Nephron progenitor cell (in vitro differentiated cells): ENCODE data around the gene RAP2B.

Experiments used
- DNase-seq: peaks from one replicate; pipeline ENCODE4 v3.0.0; 2021
- H3K27ac Mint-ChIP-seq: 2 replicates; pipeline ENCODE4 v1.8.0; 2021; ENCODE audit warnings: mild to moderate bottlenecking, moderate library complexity, mixed read lengths
- H3K27me3 Mint-ChIP-seq: 2 replicates; pipeline ENCODE4 v1.8.0; 2021; ENCODE audit warnings: mild to moderate bottlenecking, low read depth, mixed read lengths; ENCODE audit not compliant: poor library complexity
- H3K36me3 Mint-ChIP-seq: 2 replicates; pipeline ENCODE4 v1.8.0; 2021; ENCODE audit warnings: low read depth, mixed read lengths
- H3K4me1 Mint-ChIP-seq: 2 replicates; pipeline ENCODE4 v1.8.0; 2021; ENCODE audit warnings: mixed read lengths
- H3K4me3 Mint-ChIP-seq: 2 replicates; pipeline ENCODE4 v1.8.0; 2021; ENCODE audit warnings: mild to moderate bottlenecking, moderate library complexity, mixed read lengths
- H3K9me3 Mint-ChIP-seq: 2 replicates; pipeline ENCODE4 v1.8.0; 2021; ENCODE audit warnings: mild to moderate bottlenecking, moderate library complexity, mixed read lengths
- CTCF ChIP-seq: fragments of 200-600 bp; sonication (generic); IDR thresholded peaks from 2 replicates; pipeline ENCODE4 v1.5.0; 2021; ENCODE audit warnings: antibody characterized with exemption

Gene RAP2B

GRCh38 chr3:153162513-153163392 lies 727 bp downstream of the RAP2B start:
- peaks cover 55% of the 10 kb centered on the region for H3K4me1 Mint-ChIP-seq
- DNase-seq, result peak; percentile 56
- H3K27me3 Mint-ChIP-seq, result no peaks in the 10 kb centered on the region
- H3K36me3 Mint-ChIP-seq, result peaks cover 18% of the 10 kb centered on the region
- no peak for TF ChIP-seq CTCF
- peak overlapping the region; percentile 80 for H3K27ac Mint-ChIP-seq
- H3K9me3 Mint-ChIP-seq, result no peaks in the 10 kb centered on the region
- H3K4me3 Mint-ChIP-seq, result peak overlapping the region; percentile 99

- peaks cover 55% of the 10 kb centered on the region for H3K4me1 Mint-ChIP-seq
- no peak for TF ChIP-seq CTCF
- no peak for DNase-seq
- no peaks in the 10 kb centered on the region for H3K9me3 Mint-ChIP-seq
- H3K36me3 Mint-ChIP-seq, result peaks cover 18% of the 10 kb centered on the region
- peak overlapping the region; percentile 99 for H3K4me3 Mint-ChIP-seq
- no peaks in the 10 kb centered on the region for H3K27me3 Mint-ChIP-seq
- H3K27ac Mint-ChIP-seq, result peak overlapping the region; percentile 80
These were observed 1.3 kb downstream of the RAP2B start for GRCh38 chr3:153163393-153163724.

- no peak for DNase-seq
- Mint-ChIP-seq H3K27me3 (no peaks in the 10 kb centered on the region), H3K36me3 (peaks cover 18% of the 10 kb centered on the region), H3K4me1 (peaks cover 55% of the 10 kb centered on the region), H3K27ac (no peak overlapping the region), H3K4me3 (peak overlapping the region; percentile 99), H3K9me3 (no peaks in the 10 kb centered on the region)
- no peak for TF ChIP-seq CTCF
These were observed 1.9 kb downstream of the RAP2B start for GRCh38 chr3:153163756-153164550.

- Mint-ChIP-seq H3K36me3 (peaks cover 23% of the 10 kb centered on the region), H3K27me3 (no peaks in the 10 kb centered on the region), H3K4me3 (peak overlapping the region; percentile 99), H3K27ac (no peak overlapping the region), H3K4me1 (peaks cover 45% of the 10 kb centered on the region), H3K9me3 (no peaks in the 10 kb centered on the region)
- TF ChIP-seq CTCF, result peak; percentile 25
- no peak for DNase-seq
These were observed 3.2 kb downstream of the RAP2B start for GRCh38 chr3:153165261-153165681.

- no peaks in the 10 kb centered on the region for H3K27me3 Mint-ChIP-seq
- no peaks in the 10 kb centered on the region for H3K9me3 Mint-ChIP-seq
- no peak for TF ChIP-seq CTCF
- H3K36me3 Mint-ChIP-seq, result peaks cover 23% of the 10 kb centered on the region
- peak overlapping the region; percentile 99 for H3K4me3 Mint-ChIP-seq
- peaks cover 43% of the 10 kb centered on the region for H3K4me1 Mint-ChIP-seq
- no peak for DNase-seq
- no peak overlapping the region for H3K27ac Mint-ChIP-seq
These were observed 4.2 kb downstream of the RAP2B start for GRCh38 chr3:153166206-153166605.
